ENCODE measurements around the gene MRPS26.
A peak's percentile ranks its signal among the peaks of the same experiment; 100 is the strongest.
"Not testable (repeated sequence)": the region's sequence is repeated elsewhere in the genome, so short reads cannot be mapped to it uniquely, and the experiment has no call there.

Gene MRPS26

DNA sequence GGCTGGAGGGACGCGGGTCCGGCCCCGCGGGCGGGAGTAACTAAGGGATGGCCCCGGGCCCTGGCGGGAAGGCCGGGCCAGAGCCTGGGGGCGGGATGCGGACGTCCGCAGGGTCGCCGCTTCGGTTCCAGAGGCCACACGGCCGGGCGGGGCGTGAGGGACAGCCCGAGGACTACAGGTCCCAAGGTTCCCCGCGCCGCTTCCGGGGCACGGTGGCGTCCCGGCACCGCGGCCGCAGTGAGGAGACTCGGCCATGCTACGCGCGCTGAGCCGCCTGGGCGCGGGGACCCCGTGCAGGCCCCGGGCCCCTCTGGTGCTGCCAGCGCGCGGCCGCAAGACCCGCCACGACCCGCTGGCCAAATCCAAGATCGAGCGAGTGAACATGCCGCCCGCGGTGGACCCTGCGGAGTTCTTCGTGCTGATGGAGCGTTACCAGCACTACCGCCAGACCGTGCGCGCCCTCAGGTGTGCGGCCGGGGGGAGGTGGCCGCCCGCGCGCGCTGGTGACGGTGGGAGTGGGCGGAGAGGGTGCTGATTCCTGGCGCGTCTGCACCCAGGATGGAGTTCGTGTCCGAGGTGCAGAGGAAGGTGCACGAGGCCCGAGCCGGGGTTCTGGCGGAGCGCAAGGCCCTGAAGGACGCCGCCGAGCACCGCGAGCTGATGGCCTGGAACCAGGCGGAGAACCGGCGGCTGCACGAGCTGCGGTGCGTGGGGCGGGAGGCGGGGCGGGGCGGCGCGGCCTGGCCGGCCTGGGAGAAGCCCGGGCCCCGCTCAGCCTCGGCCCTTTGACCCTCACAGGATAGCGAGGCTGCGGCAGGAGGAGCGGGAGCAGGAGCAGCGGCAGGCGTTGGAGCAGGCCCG lies at the start of gene MRPS26:
Gene MRPS26, plus strand, starts transcription at position 237 of the 861 bp plus-strand sequence. Its CDS starts 17 bp downstream, at position 254.
- DNase-seq: peak; percentile 76

DNA sequence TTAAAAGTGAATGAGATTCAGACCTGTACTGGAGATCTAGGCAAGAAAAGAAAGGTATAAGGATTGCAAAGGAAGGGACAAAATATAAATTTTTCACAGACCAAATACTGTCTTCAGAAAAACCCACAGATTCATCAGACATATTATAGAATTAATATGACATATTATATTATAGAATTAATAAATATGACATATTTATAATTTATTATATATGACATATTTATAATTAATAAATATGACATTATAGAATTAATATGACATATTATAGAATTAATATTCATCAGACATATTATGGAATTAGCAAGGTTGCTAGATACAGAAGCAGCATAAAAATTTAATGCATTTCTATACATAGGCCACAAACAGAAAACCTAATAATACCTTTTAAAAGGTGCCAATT lies 47.1 kb upstream of the MRPS26 start:
- DNase-seq: no peak

DNA sequence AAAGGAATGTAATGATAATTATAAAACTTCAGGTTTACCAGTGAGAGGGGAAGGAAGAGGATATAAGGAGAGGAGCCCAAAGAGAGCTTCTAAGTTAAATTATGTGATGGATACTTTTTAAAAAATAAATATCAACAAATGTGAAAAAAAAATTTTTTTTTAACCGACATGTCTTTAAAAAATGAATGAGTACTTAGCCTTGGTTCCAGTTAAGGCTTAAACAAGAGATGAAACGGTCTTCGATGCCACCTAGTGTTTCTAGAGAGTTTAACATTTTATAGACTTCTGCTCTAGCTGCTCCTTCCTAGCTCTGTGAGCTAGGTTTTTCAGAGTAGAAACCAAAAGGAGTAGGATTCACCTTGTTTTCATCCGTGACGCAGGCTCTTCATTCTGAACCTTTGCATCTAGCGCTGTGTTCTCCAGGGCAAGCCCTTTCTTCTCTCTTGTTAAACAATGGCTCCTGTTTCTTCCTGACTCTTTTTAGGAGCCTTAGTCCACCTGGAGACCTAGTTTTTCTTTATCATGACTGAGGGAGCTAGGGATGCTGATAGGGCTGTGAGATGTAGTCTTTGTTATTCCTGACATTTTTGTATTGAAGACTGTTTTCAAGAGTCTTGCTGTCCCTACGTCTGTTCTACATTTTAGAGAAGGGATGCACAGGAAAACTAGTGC lies 44.9 kb upstream of the MRPS26 start:
- DNase-seq: peak; percentile 16

DNA sequence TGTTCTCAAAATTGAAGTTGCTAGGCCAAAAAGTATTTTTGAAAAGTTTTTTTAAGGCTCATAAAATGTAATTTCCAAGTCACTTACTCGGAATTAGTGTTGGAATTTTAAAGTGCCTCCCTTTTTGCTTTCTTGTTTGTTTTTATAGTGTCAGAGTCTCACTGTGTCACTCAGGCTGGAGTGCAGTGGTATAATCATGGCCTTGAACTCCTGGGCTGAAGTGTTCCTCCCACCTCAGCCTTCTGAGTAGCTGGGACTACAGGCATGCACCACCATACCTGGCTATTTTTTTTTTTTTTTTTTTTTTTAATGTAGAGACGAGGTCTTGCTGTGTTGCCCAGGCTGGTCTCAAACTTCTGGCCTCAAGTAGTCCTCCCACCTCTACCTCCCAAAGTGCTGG lies 42.4 kb upstream of the MRPS26 start:
- DNase-seq: no peak

DNA sequence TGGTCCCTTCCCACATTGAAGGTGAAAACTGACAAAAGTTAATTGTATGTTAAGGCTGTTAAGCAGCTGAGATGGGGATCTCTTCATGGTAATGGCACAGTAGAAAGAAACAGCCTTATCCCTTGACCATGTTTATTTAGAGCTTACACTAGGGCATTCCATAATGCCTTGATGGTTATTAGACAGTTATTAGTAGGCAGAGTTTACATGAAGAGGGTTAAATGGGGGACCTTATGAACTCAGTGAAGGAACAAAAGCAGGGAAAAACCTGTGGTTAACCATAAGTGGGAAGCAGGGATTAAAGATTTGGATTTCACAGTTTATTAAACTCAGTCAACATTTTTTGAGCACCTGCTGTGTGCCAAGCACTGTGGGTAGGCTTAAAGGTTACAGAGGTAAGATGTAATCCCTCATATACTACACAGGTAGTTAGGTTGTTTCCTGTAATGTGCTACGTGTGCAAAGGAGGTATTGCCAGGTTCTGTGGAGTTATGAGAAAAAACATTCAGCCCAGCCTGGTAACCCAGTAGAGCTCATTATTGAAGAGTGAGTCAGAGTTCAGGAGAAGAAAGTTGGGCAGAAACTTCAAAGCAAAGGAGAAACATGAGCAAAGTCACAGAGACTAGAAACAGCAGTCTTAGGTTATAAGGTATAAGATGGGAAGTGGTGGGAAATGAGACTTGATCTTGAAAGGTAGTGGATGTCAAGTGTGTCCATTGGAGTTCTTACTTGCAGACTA lies 34.7 kb upstream of the MRPS26 start:
- DNase-seq: no peak

DNA sequence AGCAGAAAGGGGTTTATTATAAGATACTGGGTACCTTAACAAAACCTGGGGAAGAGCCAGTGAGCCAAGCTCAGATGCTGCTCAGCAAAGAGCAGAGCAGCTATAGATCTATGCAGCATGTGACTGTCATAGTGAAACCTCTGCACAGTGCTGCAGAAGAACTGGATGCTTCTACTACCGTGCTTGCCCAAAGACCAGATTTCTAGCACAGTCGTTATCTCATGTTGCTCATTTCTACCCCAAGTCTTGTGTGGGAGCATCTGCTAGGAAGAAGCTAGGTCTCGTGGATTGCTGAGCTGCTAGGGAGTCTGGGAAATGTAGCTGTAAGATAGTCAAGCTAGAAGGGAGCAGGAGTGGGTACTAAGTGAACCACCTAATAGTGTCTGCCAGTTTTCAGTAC lies 34.1 kb upstream of the MRPS26 start:
- no peak for DNase-seq

DNA sequence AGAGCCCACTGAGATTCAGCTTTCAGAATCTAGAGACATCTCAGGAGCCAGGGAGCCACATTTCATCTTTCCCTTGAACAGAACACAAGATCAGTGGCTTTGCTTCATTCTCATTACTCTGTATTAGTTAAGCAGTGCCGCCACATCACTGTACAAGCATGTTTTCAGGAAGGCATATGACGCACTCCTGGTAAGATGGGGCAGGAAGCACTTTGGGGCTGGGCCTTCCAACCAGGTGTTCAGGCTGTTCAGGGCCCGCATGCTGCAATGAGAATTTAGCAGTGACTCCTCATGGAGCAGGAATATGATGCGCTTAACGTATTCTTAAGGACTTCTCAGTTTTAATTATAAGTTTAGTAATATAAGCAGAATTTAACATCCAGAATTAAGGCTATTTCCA lies 32.1 kb upstream of the MRPS26 start:
- no peak for DNase-seq

DNA sequence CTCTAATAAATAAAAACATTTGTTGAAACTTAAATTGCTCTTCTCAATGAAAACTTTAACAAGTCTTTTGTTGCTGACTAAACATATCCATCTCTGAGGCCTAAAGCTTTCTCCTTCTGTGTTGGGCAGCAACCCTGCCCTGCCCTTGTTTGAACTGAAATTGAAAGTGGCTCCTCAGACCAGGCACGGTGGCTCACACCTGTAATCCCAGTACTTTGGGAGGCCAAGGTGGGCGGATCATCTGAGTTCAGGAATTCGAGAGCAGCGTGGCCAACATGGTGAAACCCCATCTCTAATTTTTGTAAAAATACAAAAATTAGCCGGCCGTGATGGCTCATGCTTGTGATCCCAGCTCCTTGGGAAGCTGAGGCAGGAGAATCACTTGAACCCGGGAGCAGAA lies 31.7 kb upstream of the MRPS26 start:
- no peak for DNase-seq

DNA sequence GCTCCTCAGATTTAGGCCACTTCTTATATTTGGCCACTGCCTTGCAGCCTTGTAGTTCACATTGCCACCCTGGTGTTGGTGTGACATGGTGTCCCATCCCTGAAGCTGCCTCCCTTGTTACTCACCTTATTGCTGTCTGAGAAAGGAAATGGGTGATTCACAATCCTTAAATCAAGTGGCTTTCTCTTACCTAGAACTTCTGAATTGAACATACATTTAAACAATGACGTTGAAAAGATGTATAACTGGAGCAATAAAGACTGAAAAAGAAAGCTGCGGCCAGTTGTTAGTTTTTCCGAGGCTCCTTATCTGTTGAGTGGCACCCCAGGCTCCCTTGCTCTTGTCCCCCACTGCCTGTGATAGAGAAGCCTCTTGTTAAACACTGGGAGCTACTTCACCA lies 31.2 kb upstream of the MRPS26 start:
- no peak for DNase-seq

DNA sequence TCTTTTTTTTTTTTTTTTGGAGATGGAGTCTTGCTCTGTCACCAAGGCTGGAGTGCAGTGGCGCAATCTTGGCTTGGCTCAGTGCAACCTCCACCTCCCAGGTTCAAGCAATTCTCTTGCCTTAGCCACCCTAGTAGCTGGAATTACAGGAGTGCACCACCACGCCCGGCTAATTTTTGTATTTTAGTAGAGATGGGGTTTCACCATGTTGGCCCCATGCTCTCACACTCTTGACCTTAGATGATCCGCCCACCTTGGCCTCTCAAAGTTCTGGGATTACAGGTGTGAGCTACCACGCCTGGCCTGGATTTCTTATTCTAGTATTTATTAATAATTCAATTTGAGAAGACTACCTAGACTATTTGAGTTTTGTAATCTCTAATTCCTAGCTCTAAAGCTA lies 30.6 kb upstream of the MRPS26 start:
- DNase-seq: not testable (repeated sequence)

DNA sequence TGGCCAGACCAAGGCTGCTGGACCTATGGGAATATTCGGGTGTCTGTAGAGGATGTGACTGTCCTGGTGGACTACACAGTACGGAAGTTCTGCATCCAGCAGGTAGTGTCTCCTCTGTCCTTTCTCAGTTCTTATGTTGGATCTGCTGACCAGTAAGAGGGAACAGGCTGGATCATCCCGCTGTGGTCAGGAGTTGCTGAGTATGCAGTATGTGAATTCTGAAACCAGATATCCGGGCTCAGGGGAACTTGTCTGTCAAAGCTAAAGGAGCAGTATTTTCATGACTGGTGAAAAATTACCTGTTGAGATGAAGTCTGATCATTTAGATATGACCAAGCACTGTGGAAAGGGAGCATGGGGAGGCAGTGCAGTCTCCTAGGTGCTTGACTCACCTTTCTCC lies 24.5 kb upstream of the MRPS26 start:
- no peak for DNase-seq

DNA sequence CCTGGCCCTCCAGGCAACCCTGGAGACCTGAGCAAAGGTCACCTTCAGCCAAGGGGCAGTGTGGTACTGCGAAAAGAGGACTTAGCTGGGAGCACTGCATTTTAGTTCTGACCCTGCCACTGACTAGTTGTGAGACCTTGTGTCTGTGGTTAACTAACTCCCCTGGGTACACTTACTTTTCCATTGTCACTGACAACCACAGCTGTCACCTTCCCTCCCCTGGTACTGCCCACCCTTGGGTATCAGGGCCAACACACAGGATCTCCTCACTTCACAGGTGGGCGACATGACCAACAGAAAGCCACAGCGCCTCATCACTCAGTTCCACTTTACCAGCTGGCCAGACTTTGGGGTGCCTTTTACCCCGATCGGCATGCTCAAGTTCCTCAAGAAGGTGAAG lies 24.1 kb upstream of the MRPS26 start:
- DNase-seq: no peak

DNA sequence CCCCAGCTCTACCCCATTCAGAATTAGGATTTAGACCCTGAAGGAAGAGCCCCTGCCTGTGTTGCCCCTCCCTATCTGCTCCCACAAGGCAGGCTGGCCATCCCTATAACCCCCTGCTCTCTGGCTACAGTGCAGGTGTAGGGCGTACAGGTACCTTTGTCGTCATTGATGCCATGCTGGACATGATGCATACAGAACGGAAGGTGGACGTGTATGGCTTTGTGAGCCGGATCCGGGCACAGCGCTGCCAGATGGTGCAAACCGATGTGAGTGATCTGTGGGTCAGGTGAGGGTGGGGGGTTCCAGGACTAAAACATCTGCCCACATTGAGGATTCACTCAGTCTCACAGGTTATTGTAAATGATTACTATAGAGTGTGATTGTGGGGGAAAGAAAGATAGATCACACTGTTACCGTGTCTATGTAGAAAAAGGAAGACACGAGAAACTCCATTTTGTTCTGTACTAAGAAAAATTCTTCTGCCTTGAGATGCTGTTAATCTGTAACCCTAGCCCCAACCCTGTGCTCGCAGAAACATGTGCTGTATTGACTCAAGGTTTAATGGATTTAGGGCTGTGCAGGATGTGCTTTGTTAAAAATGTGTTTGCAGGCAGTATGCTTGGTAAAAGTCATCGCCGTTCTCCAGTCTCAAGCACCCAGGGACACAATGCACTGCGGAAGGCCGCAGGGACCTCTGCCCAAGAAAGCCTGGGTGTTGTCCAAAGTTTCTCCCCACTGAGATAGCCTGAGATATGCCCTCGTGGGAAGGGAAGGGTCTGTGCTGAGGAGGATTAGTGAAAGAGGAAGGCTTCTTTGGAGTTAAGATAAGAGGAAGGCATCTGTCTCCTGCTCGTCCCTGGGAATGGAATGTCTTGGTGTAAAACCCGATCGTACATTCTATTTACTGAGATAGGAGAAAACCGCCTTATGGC lies 23.0 kb upstream of the MRPS26 start:
- DNase-seq: not testable (repeated sequence)

DNA sequence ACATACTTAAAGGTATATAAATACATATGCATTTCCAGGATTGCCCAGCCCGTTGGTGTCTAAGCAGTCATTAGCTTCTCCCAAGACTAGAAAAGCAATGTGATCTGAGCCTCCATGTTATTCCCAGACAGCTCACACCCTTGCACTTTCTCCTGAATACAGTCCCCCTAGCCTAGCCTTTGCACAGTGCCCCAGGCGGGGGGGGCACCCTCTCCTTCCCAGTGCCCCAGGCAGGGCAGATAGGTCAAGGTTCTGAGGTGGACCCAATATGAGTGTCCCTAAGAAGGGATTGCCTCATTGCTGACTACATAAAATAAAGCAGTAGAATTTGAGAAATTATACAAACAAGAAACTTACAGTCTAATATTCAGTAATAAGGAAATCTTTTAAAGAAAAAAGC lies 17.9 kb upstream of the MRPS26 start:
- no peak for DNase-seq

DNA sequence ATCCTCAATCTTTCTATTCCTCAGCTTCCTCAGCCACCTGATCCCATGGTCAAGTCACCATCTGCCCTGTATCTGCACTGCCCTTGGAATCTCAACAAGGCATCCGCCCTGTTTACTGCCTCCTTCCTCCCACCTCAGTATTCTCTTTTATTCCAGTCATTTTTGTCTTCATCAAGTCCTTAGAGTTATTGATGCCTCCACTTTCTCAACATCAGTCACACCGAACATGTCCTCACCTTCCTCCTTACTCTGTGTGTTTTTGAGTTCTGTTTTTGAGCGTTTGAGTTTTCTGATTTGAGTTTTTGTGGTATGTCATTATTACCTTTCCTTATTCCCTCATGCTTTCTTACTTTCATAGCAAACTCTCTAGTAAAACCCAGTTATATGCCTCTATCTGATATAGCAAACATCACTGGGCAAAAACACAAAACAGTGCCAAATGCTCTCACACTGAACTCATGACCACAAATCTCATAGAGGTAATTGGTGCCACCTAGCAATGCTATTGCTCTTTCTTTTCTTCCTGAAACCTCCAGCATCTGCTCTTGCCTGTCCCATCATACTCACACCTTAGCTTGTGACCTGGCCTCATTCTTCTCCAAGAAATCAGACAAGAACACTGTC lies 14.2 kb upstream of the MRPS26 start:
- no peak for DNase-seq

DNA sequence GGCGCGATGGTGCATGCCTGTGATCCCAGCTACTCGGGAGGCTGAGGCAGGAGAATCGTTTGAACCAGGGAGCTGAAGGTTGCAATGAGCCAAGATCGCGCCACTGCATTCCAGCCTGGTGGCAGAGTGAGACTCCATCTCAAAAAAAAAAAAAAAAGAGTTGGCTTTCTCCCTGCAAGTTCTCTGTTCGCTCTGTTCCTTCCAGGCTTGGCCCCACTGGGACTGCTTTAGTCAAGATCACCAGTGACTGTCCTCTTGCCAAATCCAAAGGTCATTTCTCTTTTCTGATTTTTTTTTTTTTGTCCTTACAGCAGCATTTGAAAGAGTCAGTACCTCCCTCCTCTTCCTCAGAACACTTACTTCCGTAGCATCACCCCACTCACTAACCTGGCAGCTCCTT lies 13.2 kb upstream of the MRPS26 start:
- DNase-seq: no peak

DNA sequence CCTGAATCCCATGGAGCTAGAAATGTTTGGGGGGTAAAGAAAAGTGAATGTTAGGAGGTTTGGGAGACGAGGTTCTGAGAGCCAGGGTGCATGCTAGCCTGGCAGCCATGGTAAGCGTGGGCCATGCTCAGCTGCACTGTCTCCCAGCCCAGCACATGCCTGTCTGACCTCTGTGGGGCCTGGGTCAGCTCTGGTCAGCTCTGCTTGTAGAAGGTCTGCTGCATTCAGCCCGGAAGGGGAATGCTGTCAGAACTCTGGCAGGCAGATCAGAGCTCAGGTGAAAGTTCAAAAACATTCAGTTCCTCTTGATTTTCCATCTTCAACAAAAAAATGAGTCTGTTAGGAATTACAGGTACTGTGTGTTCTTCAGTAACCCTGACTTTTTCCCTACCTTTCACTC lies 8.2 kb upstream of the MRPS26 start:
- DNase-seq: no peak

DNA sequence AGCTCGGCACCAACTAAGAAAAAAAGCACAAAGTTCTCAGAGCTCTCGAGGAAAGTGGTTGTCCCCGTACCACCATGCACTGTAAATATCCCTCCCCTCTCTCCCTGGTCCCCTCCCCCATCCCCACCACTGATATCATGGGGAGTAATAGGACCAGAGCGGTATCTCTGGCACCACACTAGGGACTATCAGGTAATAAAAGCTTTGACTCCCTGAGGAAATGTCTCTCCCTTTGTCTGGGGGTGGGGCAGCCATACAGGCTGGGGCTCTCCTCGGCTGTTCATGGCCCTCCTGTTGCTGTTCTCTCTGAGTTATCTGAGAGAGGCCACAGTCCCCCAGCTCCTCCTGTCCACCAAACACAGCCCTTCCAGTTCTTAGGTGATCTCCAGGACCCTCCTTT lies 7.4 kb upstream of the MRPS26 start:
- no peak for DNase-seq

DNA sequence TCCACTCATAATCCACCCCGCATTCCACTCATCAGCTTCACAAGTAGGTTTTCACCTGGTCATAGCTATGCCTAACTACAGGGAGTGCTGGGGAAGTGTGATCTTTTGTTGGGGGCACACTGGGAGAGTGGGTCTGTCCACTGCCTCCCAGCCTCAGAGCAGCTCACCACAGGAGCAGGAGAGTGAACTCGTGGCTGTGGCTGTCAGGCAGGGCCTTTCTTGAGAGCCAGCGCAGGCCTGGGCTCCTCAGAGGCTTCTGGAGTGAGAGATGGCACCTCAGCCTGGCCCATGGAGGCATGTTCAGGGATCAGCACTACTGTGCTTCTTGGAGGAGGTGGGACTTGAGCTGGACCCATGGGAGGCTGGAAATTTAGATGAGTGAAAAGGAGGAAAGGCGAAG lies 6.4 kb upstream of the MRPS26 start:
- DNase-seq: no peak

DNA sequence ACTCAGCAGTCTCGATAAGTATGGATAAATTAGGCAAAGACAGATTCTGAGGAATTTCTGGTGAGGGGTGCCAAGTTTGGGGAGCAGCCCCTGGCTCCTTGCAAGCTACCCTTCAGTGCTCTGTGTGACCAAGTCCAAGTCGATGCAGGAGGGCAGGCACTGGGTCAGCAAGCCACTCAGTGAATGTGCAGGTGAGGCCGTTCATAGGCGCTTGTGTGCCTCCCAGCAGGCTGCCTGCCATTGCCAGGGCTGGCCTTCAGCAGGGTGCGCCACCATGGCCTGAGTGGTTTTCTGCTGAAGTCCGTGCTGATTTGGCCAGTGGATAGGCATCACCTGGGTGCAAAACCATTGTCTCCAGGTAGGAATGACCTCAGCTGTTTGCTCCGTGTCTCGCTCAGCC lies 5.8 kb upstream of the MRPS26 start:
- no peak for DNase-seq

DNA sequence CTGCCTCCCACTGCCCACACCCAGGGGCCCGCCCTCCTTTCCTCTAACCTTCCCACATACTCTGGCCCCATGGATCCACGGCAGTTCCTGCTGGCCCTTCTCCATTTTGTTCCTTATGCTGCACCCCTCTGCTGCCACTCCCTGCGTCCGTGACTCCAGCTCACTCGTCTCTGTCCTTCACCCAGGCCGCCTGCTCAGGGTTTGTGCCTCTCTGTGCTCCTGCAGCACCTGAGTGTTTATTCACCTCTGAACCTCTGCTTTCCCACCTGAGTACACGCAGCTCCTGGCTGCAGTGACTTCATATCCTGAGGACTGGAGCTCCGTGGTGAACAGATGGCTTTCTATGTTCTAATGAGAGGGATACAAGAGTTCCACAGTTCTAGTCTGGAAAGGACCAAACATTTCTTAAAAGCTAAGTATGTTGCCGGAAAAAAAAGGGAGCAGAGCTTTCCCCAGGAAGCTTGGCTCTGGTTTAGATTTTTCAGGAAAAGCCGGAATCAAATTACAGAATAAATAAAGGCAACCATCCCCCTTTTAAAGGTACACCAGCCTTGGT lies 3.9 kb upstream of the MRPS26 start:
- DNase-seq: peak; percentile 25

DNA sequence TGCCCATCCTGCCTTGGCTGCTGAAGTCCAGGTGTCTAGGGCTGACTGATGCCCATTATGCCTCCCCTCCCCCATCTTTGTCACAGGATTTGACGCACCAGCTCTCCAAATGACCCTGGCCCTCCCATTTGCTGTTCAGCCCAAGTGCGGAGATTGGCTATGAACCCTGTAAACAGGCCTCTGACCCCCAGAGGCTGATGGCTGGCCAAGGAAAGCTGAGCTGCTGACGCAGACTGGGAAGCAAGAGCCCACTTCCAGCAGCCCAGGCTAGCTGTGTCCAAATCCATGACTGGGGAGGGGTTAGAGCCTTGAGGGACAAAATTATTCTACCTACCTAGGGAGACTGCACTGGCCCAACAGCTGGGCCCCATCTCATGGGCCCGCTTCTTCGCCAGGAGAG lies 3.2 kb upstream of the MRPS26 start:
- DNase-seq: no peak

All from NCI-H526 treated with DMSO at 0.1 percent for 48 hours (cell line).